IPS-20b (cell line): ENCODE results near the gene PLCG2.

Experiments
- H3K27ac ChIP-seq: one replicate; pipeline ENCODE4 v1.5.1; 2013; ENCODE audit warnings: low read length
- H3K27me3 ChIP-seq: 2 replicates; pipeline ENCODE4 v1.6.1; 2013; ENCODE audit warnings: mild to moderate bottlenecking, low read length, inconsistent platforms; ENCODE audit not compliant: insufficient read depth
- H3K36me3 ChIP-seq: 2 replicates; pipeline ENCODE4 v1.6.1; 2013; ENCODE audit warnings: low read depth, mild to moderate bottlenecking, inconsistent platforms, low read length, moderate library complexity; ENCODE audit not compliant: insufficient read depth
- H3K4me1 ChIP-seq: 2 replicates; pipeline ENCODE4 v1.6.1; 2013; ENCODE audit warnings: mild to moderate bottlenecking, control low read depth, inconsistent platforms, low read length, moderate library complexity; ENCODE audit not compliant: insufficient read depth
- H3K4me3 ChIP-seq: 2 replicates; pipeline ENCODE4 v1.5.1; 2013; ENCODE audit warnings: mild to moderate bottlenecking, low read length, inconsistent platforms
- H3K9ac ChIP-seq: 2 replicates; pipeline ENCODE4 v1.6.1; 2013; ENCODE audit warnings: low read depth, mild to moderate bottlenecking, inconsistent platforms, low read length, moderate library complexity
- H3K9me3 ChIP-seq: 2 replicates; pipeline ENCODE4 v1.6.1; 2013; ENCODE audit warnings: mild to moderate bottlenecking, low read depth, low read length, inconsistent platforms; ENCODE audit not compliant: insufficient read depth

The PLCG2 gene

GRCh38 chr16:81818905-81819304 lies 39.8 kb downstream of the PLCG2 start:
- H3K9me3 ChIP-seq: no peaks in the 10 kb centered on the region; the same call in 1 of the 2 replicates
- H3K9ac ChIP-seq: no peak overlapping the region
- H3K27ac ChIP-seq: no peak overlapping the region
- H3K27me3 ChIP-seq: no peaks in the 10 kb centered on the region
- H3K4me1 ChIP-seq: peaks cover 27% of the 10 kb centered on the region; the same call in 1 of the 2 replicates
- no peaks in the 10 kb centered on the region for H3K36me3 ChIP-seq
- H3K4me3 ChIP-seq: no peak overlapping the region

- Histone ChIP-seq H3K4me3 (no peak overlapping the region), H3K36me3 (no peaks in the 10 kb centered on the region), H3K9ac (no peak overlapping the region), H3K27me3 (no peaks in the 10 kb centered on the region), H3K27ac (no peak overlapping the region), H3K9me3 (no peaks in the 10 kb centered on the region; the same call in 1 of the 2 replicates), H3K4me1 (peaks cover 21% of the 10 kb centered on the region; the same call in 1 of the 2 replicates)
Measured at GRCh38 chr16:81821436-81822128, 42.5 kb downstream of the PLCG2 start.

GRCh38 chr16:81823111-81823510 lies 44.0 kb downstream of the PLCG2 start:
- no peaks in the 10 kb centered on the region for H3K27me3 ChIP-seq
- H3K27ac ChIP-seq: no peak overlapping the region
- peak overlapping the region; percentile 58; the same call in 1 of the 2 replicates for H3K9ac ChIP-seq
- no peak overlapping the region for H3K4me3 ChIP-seq
- no peaks in the 10 kb centered on the region; the same call in 1 of the 2 replicates for H3K9me3 ChIP-seq
- H3K4me1 ChIP-seq: peaks cover 21% of the 10 kb centered on the region; the same call in 1 of the 2 replicates
- no peaks in the 10 kb centered on the region for H3K36me3 ChIP-seq

- Histone ChIP-seq H3K27me3 (no peaks in the 10 kb centered on the region), H3K4me1 (peaks cover 17% of the 10 kb centered on the region; the same call in 1 of the 2 replicates), H3K4me3 (no peak overlapping the region), H3K27ac (no peak overlapping the region), H3K9me3 (no peaks in the 10 kb centered on the region), H3K9ac (no peak overlapping the region), H3K36me3 (no peaks in the 10 kb centered on the region)
Measured at GRCh38 chr16:81823734-81824133, 44.6 kb downstream of the PLCG2 start.

- Histone ChIP-seq H3K36me3 (no peaks in the 10 kb centered on the region), H3K9ac (no peak overlapping the region), H3K27me3 (no peaks in the 10 kb centered on the region), H3K4me1 (peaks cover 15% of the 10 kb centered on the region), H3K9me3 (no peaks in the 10 kb centered on the region), H3K4me3 (no peak overlapping the region), H3K27ac (no peak overlapping the region)
Measured at GRCh38 chr16:81826523-81826922, 47.4 kb downstream of the PLCG2 start.

GRCh38 chr16:81830845-81831540 lies 51.9 kb downstream of the PLCG2 start:
- peak overlapping the region; percentile 24; the same call in 1 of the 2 replicates for H3K9ac ChIP-seq
- no peak overlapping the region for H3K4me3 ChIP-seq
- H3K4me1 ChIP-seq: peaks cover 6% of the 10 kb centered on the region
- H3K9me3 ChIP-seq: no peaks in the 10 kb centered on the region
- H3K27ac ChIP-seq: no peak overlapping the region
- H3K27me3 ChIP-seq: no peaks in the 10 kb centered on the region
- no peaks in the 10 kb centered on the region for H3K36me3 ChIP-seq

- H3K27ac ChIP-seq: no peak overlapping the region
- H3K9ac ChIP-seq: peak overlapping the region; percentile 24; the same call in 1 of the 2 replicates
- no peaks in the 10 kb centered on the region for H3K36me3 ChIP-seq
- peaks cover 6% of the 10 kb centered on the region for H3K4me1 ChIP-seq
- no peaks in the 10 kb centered on the region for H3K27me3 ChIP-seq
- no peak overlapping the region for H3K4me3 ChIP-seq
- H3K9me3 ChIP-seq: no peaks in the 10 kb centered on the region
Measured at GRCh38 chr16:81831722-81832126, 52.6 kb downstream of the PLCG2 start.

- Histone ChIP-seq H3K9ac (no peak overlapping the region), H3K27me3 (no peaks in the 10 kb centered on the region), H3K4me3 (no peak overlapping the region), H3K4me1 (peaks cover 6% of the 10 kb centered on the region), H3K9me3 (no peaks in the 10 kb centered on the region), H3K36me3 (no peaks in the 10 kb centered on the region), H3K27ac (no peak overlapping the region)
Measured at GRCh38 chr16:81832801-81833547, 53.9 kb downstream of the PLCG2 start.

- H3K9ac ChIP-seq: no peak overlapping the region
- H3K4me1 ChIP-seq: peaks cover 6% of the 10 kb centered on the region
- H3K36me3 ChIP-seq: no peaks in the 10 kb centered on the region
- H3K27ac ChIP-seq: no peak overlapping the region
- H3K27me3 ChIP-seq: no peaks in the 10 kb centered on the region
- H3K9me3 ChIP-seq: no peaks in the 10 kb centered on the region
- H3K4me3 ChIP-seq: no peak overlapping the region
Measured at GRCh38 chr16:81833751-81834150, 54.7 kb downstream of the PLCG2 start.

- H3K27ac ChIP-seq: no peak overlapping the region
- H3K9ac ChIP-seq: no peak overlapping the region
Measured at GRCh38 chr16:81834868-81835267, 55.8 kb downstream of the PLCG2 start.

GRCh38 chr16:81836279-81837054 lies 57.4 kb downstream of the PLCG2 start:
- Histone ChIP-seq H3K4me3 (no peak overlapping the region), H3K27ac (no peak overlapping the region), H3K9ac (no peak overlapping the region), H3K4me1 (peaks cover 2% of the 10 kb centered on the region; the same call in 1 of the 2 replicates), H3K27me3 (no peaks in the 10 kb centered on the region), H3K36me3 (no peaks in the 10 kb centered on the region), H3K9me3 (no peaks in the 10 kb centered on the region)

More at GRCh38 chr16:81834868-81835267, 55.8 kb downstream of the PLCG2 start:
- Histone ChIP-seq H3K9me3 (no peaks in the 10 kb centered on the region), H3K4me1 (peaks cover 6% of the 10 kb centered on the region), H3K4me3 (no peak overlapping the region), H3K36me3 (no peaks in the 10 kb centered on the region), H3K27me3 (no peaks in the 10 kb centered on the region)
